Ovary (tissue), 3 donors: ENCODE measurements around the gene FAM187B.

Experiments used
- CTCF ChIP-seq, 3 donors: fragments of 450-650 bp in 2 of 3; fragments of 200-600 bp in 1 of 3; IDR thresholded peaks; one replicate each; pipeline versions ENCODE4 v1.5.1 to v1.8.0; 2016 to 2022; ENCODE audit warnings: antibody characterized with exemption in 3 of 3, mild to moderate bottlenecking in 1 of 3
- EP300 ChIP-seq: sonication (generic); formaldehyde crosslinking; IDR thresholded peaks from one replicate; pipeline ENCODE4 v1.6.1; 2017; ENCODE audit warnings: antibody characterized with exemption
- POLR2A ChIP-seq: fragments of 450-650 bp; IDR thresholded peaks from one replicate; pipeline ENCODE4 v1.6.1; 2017; ENCODE audit warnings: antibody characterized with exemption, mild to moderate bottlenecking, moderate library complexity
- donor health status: DM: no; HTN: no; CAD: no.

- TF ChIP-seq CTCF (IDR thresholded peaks at IDR 0.05) (no peak), POLR2A (no peak), EP300 (no peak)
Measured at GRCh38 chr19:35247526-35248309, 19.2 kb upstream of the FAM187B start.
